ENCODE data around the gene TMEM116.
"Not testable (repeated sequence)": the region's sequence is repeated elsewhere in the genome, so short reads cannot be mapped to it uniquely, and the experiment has no call there.

TMEM116 gene

DNA sequence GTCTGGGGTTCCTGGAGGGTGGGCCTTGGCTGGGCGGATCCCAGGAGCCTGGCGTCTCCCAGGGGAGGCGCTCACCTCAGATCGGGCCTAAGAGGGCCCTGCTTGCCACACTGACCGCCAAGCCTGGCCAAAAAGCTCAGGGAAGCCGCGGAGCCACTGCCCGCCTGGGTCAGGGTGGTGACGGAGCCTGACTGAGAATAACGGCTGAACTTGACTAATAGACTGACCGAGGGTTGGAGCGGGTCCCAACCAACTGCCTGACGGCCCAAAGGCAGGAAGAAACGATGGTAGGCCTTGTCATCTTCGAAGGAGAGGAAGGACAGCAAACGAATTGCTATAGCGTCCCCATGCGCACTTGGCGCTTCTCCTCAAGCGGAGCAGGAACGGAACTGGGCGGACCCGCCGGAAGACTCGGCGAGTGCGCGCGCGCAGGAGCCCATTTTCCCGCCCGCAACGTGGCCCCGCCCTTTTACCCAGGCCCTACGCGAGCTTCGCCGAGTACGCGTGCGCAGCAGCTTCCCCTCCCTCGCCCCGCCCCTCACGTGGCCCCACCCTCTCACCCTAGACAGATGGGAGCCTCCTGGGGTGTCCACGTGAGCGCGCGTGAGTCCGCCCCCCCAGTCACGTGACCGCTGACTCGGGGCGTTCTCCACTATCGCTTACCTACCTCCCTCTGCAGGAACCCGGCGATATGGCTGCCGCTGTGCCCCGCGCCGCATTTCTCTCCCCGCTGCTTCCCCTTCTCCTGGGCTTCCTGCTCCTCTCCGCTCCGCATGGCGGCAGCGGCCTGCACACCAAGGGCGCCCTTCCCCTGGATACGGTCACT is at the start of gene TMEM116, which contains the start of gene ERP29:
Gene TMEM116, minus strand, starts transcription at position 391 of the 826 bp plus-strand sequence. CDS start 7,895 bp downstream, outside the sequence.
Gene ERP29, plus strand, starts transcription at position 652 of the 826 bp plus-strand sequence. Its CDS starts 40 bp downstream, at position 692.
- peak; percentile 100 for DNase-seq (ENCODE audit: low read depth in 2 of 2)

- no peak for DNase-seq (ENCODE audit: low read depth in 2 of 2)
Observed at GRCh38 chr12:112061137-112061536, 48.2 kb upstream of the TMEM116 start.

DNA sequence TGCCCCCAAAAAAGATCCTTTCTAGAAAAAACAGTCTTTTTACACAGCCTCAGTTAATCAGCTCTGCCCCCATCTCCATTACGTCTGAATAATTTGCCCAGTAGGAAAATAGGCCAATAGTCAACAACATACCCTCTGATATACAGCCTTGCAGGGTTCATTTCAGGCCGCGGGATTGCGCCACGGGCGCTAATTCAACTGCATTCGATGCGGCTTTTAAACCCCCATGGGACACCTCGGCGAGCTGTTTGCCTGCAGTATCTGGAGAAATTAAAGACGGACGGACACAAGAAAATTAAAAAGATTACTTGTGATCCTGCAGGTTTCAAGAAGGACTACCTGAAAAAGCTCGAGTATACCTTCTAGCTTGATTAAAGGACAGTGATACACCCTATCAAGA is 36.4 kb upstream of the TMEM116 start:
- no peak for DNase-seq (ENCODE audit: low read depth in 2 of 2)

- DNase-seq (ENCODE audit: low read depth in 2 of 2) = no peak
Observed at GRCh38 chr12:112046003-112046402, 33.0 kb upstream of the TMEM116 start.

- DNase-seq (ENCODE audit: low read depth in 2 of 2) = not testable (repeated sequence)
Observed at GRCh38 chr12:112036614-112037013, 23.6 kb upstream of the TMEM116 start.

DNA sequence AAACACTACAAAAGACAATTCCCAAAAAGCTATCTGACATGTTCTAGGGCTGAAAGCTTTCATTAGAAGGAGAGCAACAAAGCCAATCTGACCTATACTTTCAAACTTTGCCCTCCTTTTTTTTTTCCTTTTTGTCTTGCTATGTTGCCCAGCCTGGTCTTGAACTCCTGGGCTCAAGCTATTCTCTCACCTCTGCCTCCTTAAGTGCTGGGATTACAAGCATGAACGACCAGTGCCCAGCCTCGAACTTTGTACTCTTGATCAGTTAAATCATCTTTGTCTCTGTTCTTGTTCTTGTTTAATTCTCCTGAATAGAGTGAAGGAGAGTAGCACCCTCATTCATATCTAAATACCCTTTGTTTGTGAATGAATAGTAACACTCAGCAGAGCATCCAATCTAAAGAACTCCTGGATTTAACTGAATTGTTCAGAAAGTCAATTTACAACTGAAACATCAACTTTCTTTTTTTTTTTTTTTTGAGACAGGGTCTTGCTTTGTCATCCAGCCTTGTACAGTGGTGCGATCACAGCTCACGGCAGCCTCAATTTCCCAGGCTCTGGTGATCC is 22.3 kb upstream of the TMEM116 start:
- no peak for DNase-seq (ENCODE audit: low read depth in 2 of 2)

- DNase-seq (ENCODE audit: low read depth in 2 of 2) = no peak
Observed at GRCh38 chr12:112032292-112032691, 19.3 kb upstream of the TMEM116 start.

GRCh38 chr12:112031472-112031871 is 18.5 kb upstream of the TMEM116 start:
- no peak for DNase-seq (ENCODE audit: low read depth in 2 of 2)

- no peak for DNase-seq (ENCODE audit: low read depth in 2 of 2)
Observed at GRCh38 chr12:112029301-112029700, 16.3 kb upstream of the TMEM116 start.

DNA sequence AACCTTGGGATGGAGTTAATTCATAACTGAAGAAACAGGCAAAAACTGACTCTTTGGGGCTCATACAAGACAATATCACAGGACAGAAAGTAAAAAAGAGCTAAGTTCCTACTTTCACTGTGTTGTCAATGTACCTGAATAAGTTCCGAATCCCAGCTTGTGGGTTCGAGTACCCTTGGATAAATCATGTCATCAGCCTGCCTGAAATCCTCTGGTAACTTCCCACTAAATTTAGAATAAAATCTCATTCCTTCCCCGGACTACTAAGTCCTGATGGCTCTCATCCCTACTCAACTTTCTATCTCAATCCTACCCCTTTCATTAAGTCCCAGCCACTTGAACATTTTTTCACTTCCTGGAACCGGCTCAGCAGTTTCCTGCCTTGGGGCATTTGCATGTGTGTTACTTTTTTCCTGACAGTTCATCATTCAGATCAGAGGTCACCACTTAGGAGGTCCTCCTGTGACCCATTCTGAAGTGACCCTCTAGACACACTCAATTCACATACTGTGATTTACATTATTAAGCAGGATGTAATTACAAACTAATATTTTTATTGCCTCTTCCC is 12.9 kb upstream of the TMEM116 start:
- DNase-seq (ENCODE audit: low read depth in 2 of 2) = no peak

DNA sequence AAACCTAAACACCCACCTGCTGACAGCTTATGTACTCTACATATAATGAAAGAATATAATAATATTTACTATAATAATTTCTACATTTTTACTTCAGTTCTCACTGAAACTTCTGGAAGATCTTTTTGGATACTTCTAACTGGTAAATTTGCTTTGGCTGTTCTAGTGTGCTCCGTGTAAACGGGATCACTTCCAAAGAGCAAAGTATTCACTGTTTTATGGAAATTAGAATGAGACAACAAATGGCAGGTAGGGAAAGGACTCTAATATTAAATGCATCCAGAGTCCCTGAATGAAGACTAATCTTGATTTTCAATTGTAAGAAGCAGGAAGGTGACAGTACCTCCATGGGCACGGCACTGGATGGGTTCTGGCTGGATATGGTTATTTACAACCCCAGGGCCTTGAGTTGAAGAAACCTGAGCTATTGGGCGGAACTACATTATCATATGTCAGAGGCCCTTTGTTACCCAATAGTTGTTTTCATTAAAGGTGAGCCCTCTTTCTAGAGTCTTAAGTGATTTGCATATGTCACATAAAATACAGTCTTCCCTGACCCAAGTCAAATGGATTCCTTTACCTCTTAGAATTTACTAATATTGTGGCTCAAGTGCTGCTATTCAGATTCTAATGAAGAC is 10.9 kb upstream of the TMEM116 start:
- no peak for DNase-seq (ENCODE audit: low read depth in 2 of 2)

DNA sequence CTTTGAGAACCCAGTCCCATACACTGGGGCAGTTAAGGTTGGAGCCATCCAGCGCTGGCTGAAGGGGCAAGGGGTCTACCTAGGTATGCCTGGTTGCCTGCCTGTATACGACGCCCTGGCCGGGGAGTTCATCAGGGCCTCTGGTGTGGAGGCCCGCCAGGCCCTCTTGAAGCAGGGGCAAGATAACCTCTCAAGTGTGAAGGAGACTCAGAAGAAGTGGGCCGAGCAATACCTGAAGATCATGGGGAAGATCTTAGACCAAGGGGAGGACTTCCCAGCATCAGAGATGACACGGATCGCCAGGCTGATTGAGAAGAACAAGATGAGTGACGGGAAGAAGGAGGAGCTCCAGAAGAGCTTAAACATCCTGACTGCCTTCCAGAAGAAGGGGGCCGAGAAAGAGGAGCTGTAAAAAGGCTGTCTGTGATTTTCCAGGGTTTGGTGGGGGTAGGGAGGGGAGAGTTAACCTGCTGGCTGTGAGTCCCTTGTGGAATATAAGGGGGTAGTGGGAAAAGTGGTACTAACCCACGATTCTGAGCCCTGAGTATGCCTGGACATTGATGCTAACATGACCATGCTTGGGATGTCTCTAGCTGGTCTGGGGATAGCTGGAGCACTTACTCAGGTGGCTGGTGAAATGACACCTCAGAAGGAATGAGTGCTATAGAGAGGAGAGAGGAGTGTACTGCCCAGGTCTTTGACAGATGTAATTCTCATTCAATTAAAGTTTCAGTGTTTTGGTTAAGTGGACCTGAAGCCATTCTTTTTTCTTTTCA is 9.5 kb upstream of the TMEM116 start:
- DNase-seq (ENCODE audit: low read depth in 2 of 2) = no peak

- DNase-seq (ENCODE audit: low read depth in 2 of 2) = no peak
Observed at GRCh38 chr12:112020947-112021457, 8.0 kb upstream of the TMEM116 start.

- no peak for DNase-seq (ENCODE audit: low read depth in 2 of 2)
Observed at GRCh38 chr12:112018571-112019237, 5.7 kb upstream of the TMEM116 start.

- DNase-seq (ENCODE audit: low read depth in 2 of 2) = no peak
Observed at GRCh38 chr12:112017041-112017440, 4.1 kb upstream of the TMEM116 start.

DNA sequence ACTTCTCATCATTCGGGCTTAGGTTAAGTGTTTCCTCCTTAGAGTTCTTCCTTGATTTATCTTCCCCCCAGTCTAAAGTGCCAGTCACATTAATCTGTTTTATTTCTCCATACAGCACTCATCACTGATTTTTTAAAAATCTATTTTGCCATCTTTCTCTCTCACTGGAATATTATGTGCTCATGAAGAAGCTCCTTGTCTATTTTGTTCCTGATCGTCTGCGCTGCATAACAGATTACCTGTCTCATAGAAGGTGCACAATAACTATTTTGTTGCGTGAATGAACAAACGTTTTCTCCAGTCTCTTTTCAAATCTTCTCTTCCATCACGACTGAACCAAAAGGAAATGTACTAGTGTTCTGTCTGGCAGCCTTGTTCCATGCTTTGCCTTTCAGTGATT is 3.0 kb upstream of the TMEM116 start:
- no peak for DNase-seq (ENCODE audit: low read depth in 2 of 2)

- DNase-seq (ENCODE audit: low read depth in 2 of 2) = peak; percentile 35 to 48
Observed at GRCh38 chr12:112013601-112014402, 837 bp upstream of the TMEM116 start.

- DNase-seq (ENCODE audit: low read depth in 2 of 2) = no peak
Observed at GRCh38 chr12:112011685-112012084, 1.3 kb downstream of the TMEM116 start.

- no peak for DNase-seq (ENCODE audit: low read depth in 2 of 2)
Observed at GRCh38 chr12:112010415-112011344, 2.3 kb downstream of the TMEM116 start.
